Measurements from ENCODE around the gene NANS. TPM values are rescaled to one million over a fixed set of nuclear protein-coding genes. Genes with fewer than 3 reads are reported as not detected.
"Not testable (repeated sequence)": the region's sequence is repeated elsewhere in the genome, so short reads cannot be mapped to it uniquely, and the experiment has no call there.

NANS gene
- total RNA-seq, 1 donor from 2014 or later: 13.0 TPM

DNA sequence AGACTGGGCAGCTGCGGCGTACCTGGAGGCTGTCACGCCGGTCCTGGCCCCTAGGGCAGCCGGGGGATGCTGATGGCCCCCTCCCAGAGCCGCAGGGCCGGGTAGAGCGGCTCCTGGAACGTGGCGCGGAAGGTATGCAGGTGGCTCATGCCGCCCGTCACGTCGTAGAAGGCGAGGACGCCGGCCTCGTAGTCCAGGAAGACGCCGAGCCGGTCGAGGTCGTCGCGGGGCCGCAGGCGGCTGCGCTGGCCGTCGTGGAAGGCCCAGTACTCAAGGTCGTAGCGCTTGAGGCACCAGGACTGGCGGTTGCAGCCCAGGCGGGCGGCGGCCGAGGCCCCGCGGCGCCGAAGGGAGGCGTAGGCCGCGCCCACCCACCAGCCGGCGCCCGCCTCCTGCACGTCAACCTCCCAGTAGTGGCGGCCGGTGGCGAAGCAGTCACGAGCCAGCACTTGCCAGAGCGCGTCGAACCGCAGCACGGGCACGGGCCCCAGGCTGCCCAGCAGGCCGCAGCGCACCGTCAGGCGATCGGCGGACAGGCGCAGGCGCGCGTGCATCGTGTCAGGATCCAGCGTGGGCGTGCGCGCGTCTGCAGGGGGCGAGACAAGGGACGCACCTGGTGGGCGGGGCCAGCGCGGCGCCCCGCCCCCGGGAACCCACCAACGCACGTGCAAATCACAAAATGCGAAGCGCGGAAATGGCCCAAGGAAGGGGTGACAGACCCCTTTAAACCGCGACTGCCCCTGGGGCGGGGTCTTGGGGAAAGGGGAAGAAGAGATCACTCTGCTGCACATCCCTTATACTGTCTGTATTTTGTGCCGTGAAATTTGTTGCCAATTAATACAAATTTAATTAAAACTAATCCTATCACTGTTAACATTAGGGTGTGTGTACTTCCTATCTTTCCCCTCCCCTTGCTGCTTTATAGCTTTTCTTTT lies 31.2 kb downstream of the NANS start:
- Histone ChIP-seq H3K36me3 (no peaks in the 10 kb centered on the region), H3K4me3 (no peak overlapping the region), H3K9me3 (ENCODE audit: low read depth) (no peaks in the 10 kb centered on the region), H3K9ac (no peak overlapping the region), H3K4me1 (peaks cover 30% of the 10 kb centered on the region), H3K4me2 (peak overlapping the region; percentile 26), H3K27ac (no peak overlapping the region), H3K27me3 (peaks cover 21% of the 10 kb centered on the region), H3K79me2 (ENCODE audit: low read depth) (no peaks in the 10 kb centered on the region), H2AFZ (replicated peaks) (peak overlapping the region; percentile 91), H4K20me1 (ENCODE audit: low read depth) (no peaks in the 10 kb centered on the region), H3F3A (ENCODE audit: low read depth) (peaks cover 35% of the 10 kb centered on the region)
- H3K4me1 Mint-ChIP-seq: peaks cover 37% of the 10 kb centered on the region
- H3K27ac Mint-ChIP-seq: no peak overlapping the region
- peaks cover 7% of the 10 kb centered on the region for H3K36me3 Mint-ChIP-seq
- no peak overlapping the region for H3K4me3 Mint-ChIP-seq
- peak; percentile 75 for DNase-seq (ENCODE audit: low spot score)
- TF ChIP-seq, protein P1, sequence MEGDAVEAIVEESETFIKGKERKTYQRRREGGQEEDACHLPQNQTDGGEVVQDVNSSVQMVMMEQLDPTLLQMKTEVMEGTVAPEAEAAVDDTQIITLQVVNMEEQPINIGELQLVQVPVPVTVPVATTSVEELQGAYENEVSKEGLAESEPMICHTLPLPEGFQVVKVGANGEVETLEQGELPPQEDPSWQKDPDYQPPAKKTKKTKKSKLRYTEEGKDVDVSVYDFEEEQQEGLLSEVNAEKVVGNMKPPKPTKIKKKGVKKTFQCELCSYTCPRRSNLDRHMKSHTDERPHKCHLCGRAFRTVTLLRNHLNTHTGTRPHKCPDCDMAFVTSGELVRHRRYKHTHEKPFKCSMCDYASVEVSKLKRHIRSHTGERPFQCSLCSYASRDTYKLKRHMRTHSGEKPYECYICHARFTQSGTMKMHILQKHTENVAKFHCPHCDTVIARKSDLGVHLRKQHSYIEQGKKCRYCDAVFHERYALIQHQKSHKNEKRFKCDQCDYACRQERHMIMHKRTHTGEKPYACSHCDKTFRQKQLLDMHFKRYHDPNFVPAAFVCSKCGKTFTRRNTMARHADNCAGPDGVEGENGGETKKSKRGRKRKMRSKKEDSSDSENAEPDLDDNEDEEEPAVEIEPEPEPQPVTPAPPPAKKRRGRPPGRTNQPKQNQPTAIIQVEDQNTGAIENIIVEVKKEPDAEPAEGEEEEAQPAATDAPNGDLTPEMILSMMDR (IDR thresholded peaks at IDR 0.05): no peak
- peak; percentile 15 for TF ChIP-seq EZH2phosphoT487 (IDR thresholded peaks at IDR 0.05)
- H3K9me3 Mint-ChIP-seq: peaks cover 2% of the 10 kb centered on the region
- peaks cover 7% of the 10 kb centered on the region for H3K27me3 Mint-ChIP-seq (ENCODE audit: insufficient read depth, low read depth)

GRCh38 chr9:98090674-98091073 lies 34.1 kb downstream of the NANS start:
- not testable (repeated sequence) for H4K20me1 ChIP-seq (ENCODE audit: low read depth); H3K4me3 ChIP-seq; H3K36me3 ChIP-seq; H3K9ac ChIP-seq; H3K79me2 ChIP-seq (ENCODE audit: low read depth); H3K27ac Mint-ChIP-seq; H3K9me3 Mint-ChIP-seq; H3K27ac ChIP-seq; H3K4me2 ChIP-seq; H3K36me3 Mint-ChIP-seq; H3K4me3 Mint-ChIP-seq; H3K27me3 Mint-ChIP-seq (ENCODE audit: insufficient read depth, low read depth); H2AFZ ChIP-seq (replicated peaks); DNase-seq (ENCODE audit: low spot score); H3K9me3 ChIP-seq (ENCODE audit: low read depth)
- peaks cover 27% of the 10 kb centered on the region for H3K4me1 Mint-ChIP-seq
- Histone ChIP-seq H3K4me1 (peaks cover 25% of the 10 kb centered on the region), H3F3A (ENCODE audit: low read depth) (peaks cover 29% of the 10 kb centered on the region), H3K27me3 (peaks cover 21% of the 10 kb centered on the region)
- TF ChIP-seq, protein P1 (IDR thresholded peaks at IDR 0.05): peak; percentile 22

- DNase-seq (ENCODE audit: low spot score): peak; percentile 51
- no peak overlapping the region for H3K27ac ChIP-seq
- no peaks in the 10 kb centered on the region for H3K79me2 ChIP-seq (ENCODE audit: low read depth)
- no peak overlapping the region for H3K9ac ChIP-seq
- H2AFZ ChIP-seq (replicated peaks): peak overlapping the region; percentile 78
- H3K27ac Mint-ChIP-seq: no peak overlapping the region
- no peaks in the 10 kb centered on the region for H3K36me3 Mint-ChIP-seq
- peaks cover 16% of the 10 kb centered on the region for H3K4me1 ChIP-seq
- H3K4me3 ChIP-seq: no peak overlapping the region
- H3K9me3 ChIP-seq (ENCODE audit: low read depth): no peaks in the 10 kb centered on the region
- peak overlapping the region; percentile 61 for H3K4me2 ChIP-seq
- TF ChIP-seq EZH2phosphoT487 (IDR thresholded peaks at IDR 0.05) (no peak), EZH2 (IDR thresholded peaks at IDR 0.05) (no peak)
- TF ChIP-seq, protein P1 (IDR thresholded peaks at IDR 0.05): no peak
- H3K27me3 ChIP-seq: peaks cover 21% of the 10 kb centered on the region
- H4K20me1 ChIP-seq (ENCODE audit: low read depth): no peaks in the 10 kb centered on the region
- peaks cover 2% of the 10 kb centered on the region for H3K9me3 Mint-ChIP-seq
- peaks cover 9% of the 10 kb centered on the region for H3K27me3 Mint-ChIP-seq (ENCODE audit: insufficient read depth, low read depth)
- peaks cover 14% of the 10 kb centered on the region for H3K4me1 Mint-ChIP-seq
- H3K4me3 Mint-ChIP-seq: peak overlapping the region; percentile 30
- H3K36me3 ChIP-seq: no peaks in the 10 kb centered on the region
- peaks cover 18% of the 10 kb centered on the region for H3F3A ChIP-seq (ENCODE audit: low read depth)
Measured at GRCh38 chr9:98091735-98092612, 35.4 kb downstream of the NANS start.

Measured in neural progenitor cell (in vitro differentiated cells).